Trophoblast cell (in vitro differentiated cells and primary cell): ENCODE measurements around the gene UQCRC2.
"Not testable (repeated sequence)": the region's sequence is repeated elsewhere in the genome, so short reads cannot be mapped to it uniquely, and the experiment has no call there.

Experiments used
- DNase-seq, 2 donors: peaks; one replicate each; pipeline ENCODE4 v3.0.0-alpha.2; 2016
- H2AFZ ChIP-seq: 2 replicates; pipeline ENCODE4 v1.6.1; 2013; ENCODE audit warnings: low read length, moderate library complexity, mild to moderate bottlenecking; ENCODE audit not compliant: insufficient read depth, poor library complexity
- H2AK5ac ChIP-seq: 2 replicates; pipeline ENCODE4 v1.6.1; 2013; ENCODE audit warnings: mild to moderate bottlenecking, low read length
- H2BK120ac ChIP-seq: 2 replicates; pipeline ENCODE4 v1.6.1; 2013; ENCODE audit warnings: low read length, mild to moderate bottlenecking, moderate library complexity; ENCODE audit not compliant: insufficient read depth, poor library complexity
- H2BK12ac ChIP-seq: 2 replicates; pipeline ENCODE4 v1.6.1; 2013; ENCODE audit warnings: mild to moderate bottlenecking, low read length, moderate library complexity
- H2BK5ac ChIP-seq: 2 replicates; pipeline ENCODE4 v1.6.1; 2013; ENCODE audit warnings: low read length, low read depth, moderate library complexity, mild to moderate bottlenecking; ENCODE audit not compliant: poor library complexity
- H3K14ac ChIP-seq: 2 replicates; pipeline ENCODE4 v1.6.1; 2013; ENCODE audit warnings: mild to moderate bottlenecking, low read length
- H3K18ac ChIP-seq: 2 replicates; pipeline ENCODE4 v1.6.1; 2013; ENCODE audit warnings: mild to moderate bottlenecking, low read length
- H3K23ac ChIP-seq: 2 replicates; pipeline ENCODE4 v1.6.1; 2013; ENCODE audit warnings: low read length
- H3K27ac ChIP-seq: 2 replicates; pipeline ENCODE4 v1.5.1; 2013; ENCODE audit warnings: low read depth, mild to moderate bottlenecking, inconsistent platforms, low read length, moderate library complexity
- H3K27me3 ChIP-seq: 2 replicates; pipeline ENCODE4 v1.6.1; 2013; ENCODE audit warnings: inconsistent platforms, mild to moderate bottlenecking, low read length, moderate library complexity; ENCODE audit not compliant: insufficient read depth
- H3K36me3 ChIP-seq, 2 experiments: 1 replicate in 1 of 2; 2 replicates in 1 of 2; pipeline ENCODE4 v1.6.1; 2013; ENCODE audit warnings: low read length in 2 of 2, mild to moderate bottlenecking in 2 of 2, moderate library complexity in 1 of 2; ENCODE audit not compliant: insufficient read depth in 2 of 2, control insufficient read depth in 1 of 2
- H3K4ac ChIP-seq: 2 replicates; pipeline ENCODE4 v1.6.1; 2013; ENCODE audit warnings: low read depth, mild to moderate bottlenecking, low read length, moderate library complexity
- H3K4me1 ChIP-seq, 2 experiments: 1 replicate in 1 of 2; 2 replicates in 1 of 2; pipeline ENCODE4 v1.6.1; 2013; ENCODE audit warnings: low read length in 2 of 2, mild to moderate bottlenecking in 2 of 2, moderate library complexity in 1 of 2; ENCODE audit not compliant: insufficient read depth in 2 of 2, control insufficient read depth in 1 of 2
- H3K4me2 ChIP-seq: 2 replicates; pipeline ENCODE4 v1.6.1; 2013; ENCODE audit warnings: inconsistent platforms, mild to moderate bottlenecking, low read length, moderate library complexity
- H3K4me3 ChIP-seq: 2 replicates; pipeline ENCODE4 v1.5.1; 2013; ENCODE audit warnings: mild to moderate bottlenecking, low read depth, low read length, inconsistent platforms
- H3K79me1 ChIP-seq: one replicate; pipeline ENCODE4 v1.6.1; 2013; ENCODE audit warnings: low read length
- H3K79me2 ChIP-seq: 2 replicates; pipeline ENCODE4 v1.6.1; 2013; ENCODE audit warnings: low read length, mild to moderate bottlenecking; ENCODE audit not compliant: control insufficient read depth, insufficient read depth, poor library complexity
- H3K9ac ChIP-seq: 2 replicates; pipeline ENCODE4 v1.6.1; 2013; ENCODE audit warnings: mild to moderate bottlenecking, low read length
- H3K9me3 ChIP-seq: 2 replicates; pipeline ENCODE4 v1.6.1; 2013; ENCODE audit warnings: low read depth, mild to moderate bottlenecking, control low read depth, inconsistent platforms, low read length; ENCODE audit not compliant: insufficient read depth
- H4K12ac ChIP-seq: 2 replicates; pipeline ENCODE4 v1.6.1; 2013; ENCODE audit warnings: low read depth, mild to moderate bottlenecking, low read length, moderate library complexity
- H4K8ac ChIP-seq: 2 replicates; pipeline ENCODE4 v1.6.1; 2013; ENCODE audit warnings: low read depth, mild to moderate bottlenecking, low read length, moderate library complexity
- H4K91ac ChIP-seq: one replicate; pipeline ENCODE4 v1.6.1; 2013; ENCODE audit warnings: low read depth, mild to moderate bottlenecking, low read length, moderate library complexity
- WGBS: extraction: QIAGEN DNeasy Blood & Tissue Kit; methylation state at CpG from one replicate; pipeline ENCODE4 v1.1.7; 2013; ENCODE audit warnings: missing lambda C conversion rate; ENCODE audit not compliant: insufficient read length, insufficient coverage; ENCODE audit errors: extremely low coverage; 5-methylcytosine and 5-hydroxymethylcytosine counted together

The UQCRC2 gene

DNA sequence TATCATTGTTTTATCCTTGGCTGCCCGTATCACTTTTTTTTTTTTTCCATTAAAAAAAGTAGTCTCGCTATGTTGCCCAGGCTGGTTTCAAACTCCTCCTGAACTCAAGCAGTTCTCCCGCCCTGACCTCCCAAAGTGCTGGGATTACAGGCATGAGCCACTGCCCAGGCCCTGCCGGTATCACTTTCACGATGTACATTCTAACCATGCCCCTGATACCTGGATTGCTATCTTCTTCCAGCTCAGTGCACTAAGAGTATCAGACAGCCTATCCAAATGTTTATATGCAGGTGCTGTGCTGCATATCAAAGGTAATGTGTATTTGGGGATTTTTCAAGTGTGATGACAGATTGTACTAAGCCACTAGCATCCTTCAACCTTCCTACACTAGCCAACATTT, 69.0 kb downstream of the UQCRC2 start:
- no peak overlapping the region for H3K9ac ChIP-seq
- no peaks in the 10 kb centered on the region for H3K9me3 ChIP-seq
- H3K14ac ChIP-seq = no peak overlapping the region
- peak; percentile 63 to 82 for DNase-seq
- no peak overlapping the region for H2BK12ac ChIP-seq
- no peak overlapping the region for H3K4ac ChIP-seq
- no CpG with 5 or more reads among the region's 5 CpGs for WGBS
- H4K91ac ChIP-seq = no peak overlapping the region
- H3K27ac ChIP-seq = no peak overlapping the region
- H3K4me1 ChIP-seq = no peaks in the 10 kb centered on the region
- H3K4me3 ChIP-seq = no peak overlapping the region
- no peak overlapping the region for H2BK120ac ChIP-seq
- H2BK5ac ChIP-seq = no peak overlapping the region
- no peaks in the 10 kb centered on the region for H3K27me3 ChIP-seq
- H2AFZ ChIP-seq = no peak overlapping the region
- no peak overlapping the region for H4K12ac ChIP-seq
- H3K36me3 ChIP-seq = no peaks in the 10 kb centered on the region
- no peaks in the 10 kb centered on the region for H3K79me2 ChIP-seq
- H3K79me1 ChIP-seq = no peaks in the 10 kb centered on the region
- H3K23ac ChIP-seq = no peak overlapping the region
- H4K8ac ChIP-seq = no peak overlapping the region
- no peak overlapping the region for H2AK5ac ChIP-seq
- H3K18ac ChIP-seq = no peak overlapping the region
- no peak overlapping the region for H3K4me2 ChIP-seq

DNA sequence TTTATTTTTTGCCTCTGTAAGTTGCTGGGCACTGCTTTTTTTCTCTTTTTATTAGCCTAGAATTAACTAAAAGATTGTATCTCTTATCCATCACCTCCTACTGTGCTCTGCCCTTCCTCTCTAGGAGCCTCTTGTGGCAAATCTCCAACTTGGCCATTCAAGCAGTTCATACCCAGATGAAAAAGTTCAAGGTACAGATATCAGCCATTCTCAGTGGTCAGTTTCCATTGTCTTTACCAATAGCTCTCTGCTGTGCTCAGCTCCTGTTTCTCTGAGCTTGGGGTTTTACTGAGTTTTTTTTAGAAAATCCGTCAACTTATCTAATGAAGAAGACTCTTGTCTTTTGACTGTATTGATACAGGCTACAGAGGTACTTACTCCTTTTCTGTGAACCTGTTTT, 70.3 kb downstream of the UQCRC2 start:
- H3K27ac ChIP-seq = no peak overlapping the region
- no peaks in the 10 kb centered on the region for H3K27me3 ChIP-seq
- no peaks in the 10 kb centered on the region for H3K36me3 ChIP-seq
- DNase-seq = no peak
- H3K9ac ChIP-seq = no peak overlapping the region
- H3K23ac ChIP-seq = no peak overlapping the region
- no peak overlapping the region for H2BK12ac ChIP-seq
- H3K4me3 ChIP-seq = no peak overlapping the region
- no peaks in the 10 kb centered on the region for H3K79me2 ChIP-seq
- no peak overlapping the region for H3K18ac ChIP-seq
- no peak overlapping the region for H2BK5ac ChIP-seq
- no peak overlapping the region for H2BK120ac ChIP-seq
- H3K14ac ChIP-seq = no peak overlapping the region
- no peaks in the 10 kb centered on the region for H3K9me3 ChIP-seq
- WGBS = no CpG with 5 or more reads among the region's 1 CpG
- H3K79me1 ChIP-seq = no peaks in the 10 kb centered on the region
- H2AK5ac ChIP-seq = no peak overlapping the region
- H4K91ac ChIP-seq = no peak overlapping the region
- no peaks in the 10 kb centered on the region for H3K4me1 ChIP-seq
- H2AFZ ChIP-seq = no peak overlapping the region
- no peak overlapping the region for H3K4me2 ChIP-seq
- no peak overlapping the region for H4K8ac ChIP-seq
- no peak overlapping the region for H4K12ac ChIP-seq
- H3K4ac ChIP-seq = no peak overlapping the region

DNA sequence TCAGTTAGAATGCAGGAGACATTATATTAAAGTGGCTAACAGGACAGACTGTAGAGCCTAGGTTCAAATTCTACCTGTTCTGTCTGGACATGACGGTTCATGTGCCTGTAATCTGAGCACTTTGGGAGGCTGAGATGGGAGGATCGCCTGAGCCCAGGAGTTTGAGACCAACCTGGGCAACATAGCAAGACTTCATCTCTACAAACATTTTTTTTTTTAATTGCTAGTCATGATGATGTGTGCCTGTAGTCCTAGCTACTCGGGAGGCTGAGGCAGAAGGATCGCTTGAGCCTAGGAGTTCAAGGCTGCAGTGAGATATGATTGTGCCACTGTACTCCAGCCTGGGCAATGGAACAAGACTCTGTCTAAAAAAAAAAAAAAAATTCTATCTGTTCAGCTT, 71.6 kb downstream of the UQCRC2 start:
- not testable (repeated sequence) for H2AFZ ChIP-seq, H3K36me3 ChIP-seq, H3K9me3 ChIP-seq, H3K18ac ChIP-seq, H3K79me2 ChIP-seq, H4K91ac ChIP-seq, H2BK12ac ChIP-seq, H3K14ac ChIP-seq, H4K12ac ChIP-seq, H2AK5ac ChIP-seq, H3K4me1 ChIP-seq, H3K4ac ChIP-seq, H3K4me3 ChIP-seq, H3K27ac ChIP-seq, H3K4me2 ChIP-seq, H3K79me1 ChIP-seq, H3K9ac ChIP-seq, DNase-seq, H2BK5ac ChIP-seq, H3K27me3 ChIP-seq, H4K8ac ChIP-seq, H3K23ac ChIP-seq, H2BK120ac ChIP-seq
- WGBS = no CpG with 5 or more reads among the region's 4 CpGs

DNA sequence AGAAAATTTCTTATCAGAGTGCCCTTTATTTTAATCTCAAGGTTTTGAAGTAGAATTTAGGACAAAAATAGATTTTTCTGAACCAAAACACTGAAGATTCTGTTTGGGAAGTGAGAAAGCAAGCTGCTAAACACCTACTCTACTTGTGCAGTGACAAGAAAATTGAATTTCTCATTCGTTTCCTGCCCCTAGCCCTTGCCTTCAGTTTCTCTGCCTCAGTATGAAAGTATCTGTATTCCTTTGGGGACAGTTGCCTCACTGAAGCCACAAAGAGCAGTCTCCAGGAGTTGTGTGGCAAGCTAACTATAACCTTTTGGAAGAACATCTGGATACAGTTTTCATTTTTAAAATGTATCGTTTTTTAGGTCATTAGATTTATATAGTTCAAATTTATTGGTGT, 74.5 kb downstream of the UQCRC2 start:
- Histone ChIP-seq H2BK12ac (no peak overlapping the region), H3K14ac (no peak overlapping the region), H2AFZ (no peak overlapping the region), H3K79me1 (no peaks in the 10 kb centered on the region), H4K8ac (no peak overlapping the region), H3K36me3 (no peaks in the 10 kb centered on the region), H3K27me3 (no peaks in the 10 kb centered on the region), H3K79me2 (no peaks in the 10 kb centered on the region), H3K18ac (no peak overlapping the region), H3K9me3 (no peaks in the 10 kb centered on the region), H2BK5ac (no peak overlapping the region), H3K4me1 (no peaks in the 10 kb centered on the region), H2AK5ac (no peak overlapping the region), H3K4ac (no peak overlapping the region), H3K4me3 (no peak overlapping the region), H4K12ac (no peak overlapping the region), H4K91ac (no peak overlapping the region), H2BK120ac (no peak overlapping the region), H3K4me2 (no peak overlapping the region), H3K23ac (no peak overlapping the region), H3K9ac (no peak overlapping the region), H3K27ac (no peak overlapping the region)
- no peak for DNase-seq
- no CpG with 5 or more reads among the region's 2 CpGs for WGBS
